HG02759 (cell line): ENCODE measurements around the gene FOXO3.
"Not testable (repeated sequence)": the region's sequence is repeated elsewhere in the genome, so short reads cannot be mapped to it uniquely, and the experiment has no call there.

Source experiments
- ATAC-seq: cut with Tn5 transposase; IDR thresholded peaks from one replicate; pipeline ENCODE4 v1.9.1; 2021; ENCODE audit warnings: mild to moderate bottlenecking, moderate library complexity; ENCODE audit not compliant: unreplicated experiment

FOXO3 gene

DNA sequence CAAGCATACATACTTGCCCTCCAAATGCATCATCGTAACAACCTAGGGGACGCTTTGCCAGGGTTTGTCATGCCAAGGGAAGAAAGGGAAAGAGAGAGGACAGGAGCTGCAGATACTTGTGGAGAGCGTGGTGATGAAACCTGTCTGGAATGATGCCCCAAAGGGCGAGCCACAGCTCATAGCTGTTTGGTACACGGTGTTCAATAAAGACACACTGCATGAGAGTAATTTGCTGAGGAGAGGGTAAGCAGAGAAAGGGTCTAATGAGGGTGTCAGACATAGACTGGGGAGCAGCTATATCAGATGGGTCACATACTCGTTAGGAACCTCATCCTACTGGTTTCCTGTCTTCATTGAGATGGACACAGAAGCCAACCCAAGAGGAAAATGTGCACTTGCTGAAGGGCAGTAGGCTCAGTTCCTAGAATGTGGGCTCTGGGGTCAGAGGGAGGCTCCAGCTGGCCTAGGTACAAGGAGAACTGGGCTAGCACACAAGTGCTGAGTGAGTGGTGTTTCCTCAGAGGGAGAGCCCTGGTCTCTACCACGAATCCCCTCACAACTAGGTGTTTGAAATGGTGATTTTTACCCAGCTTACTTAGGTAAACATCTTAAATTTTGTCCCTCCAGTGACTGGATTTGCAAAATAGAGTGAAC, 5.2 kb upstream of the FOXO3 start:
- no peak for ATAC-seq

DNA sequence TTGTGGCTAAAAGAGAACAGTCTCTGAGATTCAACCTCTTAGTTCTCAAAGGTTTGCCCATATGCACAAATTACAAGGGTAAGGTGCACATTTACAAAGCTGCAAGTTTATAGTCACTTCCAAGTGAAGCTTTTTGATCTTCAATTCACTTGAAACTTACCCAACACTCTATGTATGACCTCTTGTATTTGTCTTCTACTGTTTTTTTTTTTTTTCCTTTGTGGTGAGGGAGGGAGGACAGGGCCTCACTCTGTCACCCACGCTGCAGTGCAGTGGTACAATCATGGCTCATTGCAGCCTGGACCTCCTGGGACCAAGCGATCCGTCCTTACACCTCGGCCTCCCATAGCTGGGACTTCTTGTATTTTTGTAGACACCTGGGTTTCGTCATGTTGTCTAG, 4.5 kb upstream of the FOXO3 start:
- no peak for ATAC-seq

DNA sequence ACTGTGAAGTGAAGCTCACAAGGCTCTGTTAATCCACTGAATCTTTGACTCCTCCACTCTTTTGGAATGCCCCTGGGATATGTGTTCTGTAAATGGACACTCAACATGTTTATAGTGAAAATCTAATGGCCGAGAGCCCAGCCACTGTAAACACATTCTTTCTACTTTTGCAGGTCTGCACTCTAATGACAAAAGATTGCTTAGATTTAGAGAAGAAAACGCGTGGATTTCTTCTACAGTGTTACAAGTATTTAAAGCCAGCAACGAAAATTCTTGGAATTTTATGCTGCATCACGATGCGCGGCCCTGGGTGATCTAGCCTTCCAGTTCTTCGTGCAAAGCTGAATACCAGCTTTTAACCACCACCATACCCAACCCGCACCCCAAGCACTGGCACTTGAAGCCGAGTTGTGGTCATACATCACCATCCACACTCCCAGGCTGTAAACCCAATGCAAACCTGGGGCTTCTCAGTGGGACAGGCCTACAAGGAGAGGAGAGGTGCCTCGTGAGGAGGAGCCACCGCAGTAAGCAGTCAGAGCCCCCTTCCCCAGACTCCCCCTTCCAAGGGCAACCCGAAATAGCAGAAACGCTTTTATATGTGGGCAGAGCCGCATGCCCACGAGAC, 3.7 kb upstream of the FOXO3 start:
- ATAC-seq, result no peak

DNA sequence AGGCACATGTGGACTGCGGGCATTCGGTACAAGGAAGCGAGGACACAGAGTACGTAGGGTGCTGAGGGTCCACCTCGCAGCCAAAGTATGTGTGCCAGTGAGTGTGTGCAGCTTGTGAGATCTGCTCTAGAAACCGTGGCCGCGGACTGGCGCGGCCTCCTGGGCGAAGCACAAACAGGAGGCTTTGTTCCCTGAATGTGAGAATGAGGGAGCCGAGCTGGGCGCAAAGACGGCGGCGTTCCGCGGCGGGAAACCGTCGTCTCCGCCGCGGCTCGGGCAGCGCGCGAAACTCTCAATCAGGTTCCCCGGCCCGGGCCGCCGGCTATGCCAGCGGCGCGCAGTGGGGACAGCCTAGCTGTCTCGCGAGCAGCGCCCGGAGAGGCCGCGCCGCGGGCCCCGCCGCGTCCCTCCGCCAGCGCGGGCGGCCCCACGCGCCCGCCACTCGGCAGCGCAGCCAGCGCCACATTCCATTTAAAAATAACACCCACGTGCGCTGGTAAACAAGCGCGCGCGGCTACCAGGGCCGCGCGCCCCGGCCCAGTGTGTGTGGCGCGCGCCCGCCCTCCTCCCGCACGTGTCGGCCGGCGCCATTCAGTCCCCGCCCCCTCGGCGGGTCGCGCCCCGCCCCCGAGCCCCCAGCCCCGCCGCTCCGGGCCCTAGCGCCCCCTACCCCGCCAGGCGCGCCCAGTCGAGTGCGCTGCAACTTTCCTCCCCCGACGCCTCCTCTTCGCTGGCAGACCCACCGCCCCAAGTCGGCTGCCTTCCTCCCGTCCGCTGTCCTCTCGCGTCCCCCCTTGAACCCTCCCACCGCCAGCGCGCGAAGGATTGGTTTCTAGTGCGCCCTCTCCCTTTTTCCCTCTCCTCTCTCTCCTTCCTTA, 3.0 kb upstream of the FOXO3 start:
- ATAC-seq, result no peak

DNA sequence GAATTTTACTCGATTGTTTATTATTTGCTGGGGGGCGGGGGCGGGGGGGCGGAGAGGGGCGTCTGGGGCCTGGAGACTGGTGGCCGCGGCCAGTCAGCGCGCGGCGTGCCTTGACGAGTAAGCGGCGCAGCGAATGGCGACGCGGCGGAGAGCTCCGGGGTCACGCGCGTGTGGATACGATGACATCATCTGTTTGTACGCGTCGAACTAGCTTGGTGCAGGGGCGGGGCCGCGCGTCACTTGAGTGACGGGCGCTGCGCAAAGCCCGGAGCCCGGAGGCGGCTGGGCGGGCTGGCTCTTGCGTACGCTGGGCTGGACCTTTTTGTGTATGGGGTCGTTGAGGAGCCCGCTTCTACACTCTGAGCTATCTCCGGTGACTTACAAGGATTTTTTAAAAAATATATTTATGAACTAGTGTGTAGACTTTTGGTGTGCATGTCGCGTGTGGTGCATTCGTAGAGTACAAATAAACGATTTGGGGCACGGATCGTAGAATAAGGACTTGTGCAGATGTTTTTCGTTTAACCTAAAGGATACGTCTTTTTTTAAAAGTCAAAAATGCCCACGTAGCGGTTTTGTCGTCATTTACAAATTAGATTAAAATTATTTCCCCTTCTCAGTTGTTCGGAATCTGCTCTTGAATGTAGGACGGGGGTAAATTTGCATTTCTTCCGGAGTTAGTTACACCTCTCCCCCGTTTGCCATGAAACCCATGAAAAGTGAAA, 2.2 kb upstream of the FOXO3 start:
- ATAC-seq, result peak; percentile 63

DNA sequence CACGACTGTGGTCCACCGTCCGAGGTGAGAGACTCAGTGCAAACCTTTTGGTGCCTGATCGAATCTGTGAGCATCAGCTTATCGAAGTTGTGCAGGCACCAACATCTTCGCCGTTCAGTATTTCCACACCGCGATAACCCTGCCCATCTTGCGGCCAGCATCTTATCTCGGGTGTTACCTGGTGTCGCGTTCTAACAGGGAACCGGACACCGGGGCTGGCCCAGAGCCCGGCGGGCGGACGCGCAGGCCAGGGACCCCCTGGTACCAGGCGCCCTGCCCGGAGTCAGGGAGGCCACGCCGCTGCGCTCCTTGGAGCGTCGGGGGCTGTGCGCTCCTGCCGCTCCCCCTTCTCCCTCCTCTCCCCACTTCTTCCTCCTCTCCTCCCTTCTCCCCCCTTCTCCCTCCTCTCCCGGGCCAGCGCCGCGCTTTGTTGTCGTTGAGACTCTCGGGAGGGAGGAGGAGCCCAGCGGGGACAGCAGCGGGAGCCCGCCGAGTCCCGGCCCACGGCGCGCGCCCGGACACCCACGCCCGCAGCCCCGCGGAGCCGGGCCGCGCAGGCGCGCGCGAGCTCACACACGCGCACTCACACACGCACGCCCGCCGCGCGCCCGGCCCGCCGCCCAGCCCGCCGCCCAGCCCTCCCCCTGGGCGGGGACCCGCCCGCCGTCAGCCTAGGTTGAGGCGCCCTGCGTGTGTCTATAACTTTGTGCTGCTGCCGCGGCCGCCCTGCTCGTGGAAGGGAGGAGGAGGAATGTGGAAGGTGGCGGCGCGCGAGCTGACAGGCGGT, 1.4 kb upstream of the FOXO3 start:
- ATAC-seq, result peak; percentile 55

DNA sequence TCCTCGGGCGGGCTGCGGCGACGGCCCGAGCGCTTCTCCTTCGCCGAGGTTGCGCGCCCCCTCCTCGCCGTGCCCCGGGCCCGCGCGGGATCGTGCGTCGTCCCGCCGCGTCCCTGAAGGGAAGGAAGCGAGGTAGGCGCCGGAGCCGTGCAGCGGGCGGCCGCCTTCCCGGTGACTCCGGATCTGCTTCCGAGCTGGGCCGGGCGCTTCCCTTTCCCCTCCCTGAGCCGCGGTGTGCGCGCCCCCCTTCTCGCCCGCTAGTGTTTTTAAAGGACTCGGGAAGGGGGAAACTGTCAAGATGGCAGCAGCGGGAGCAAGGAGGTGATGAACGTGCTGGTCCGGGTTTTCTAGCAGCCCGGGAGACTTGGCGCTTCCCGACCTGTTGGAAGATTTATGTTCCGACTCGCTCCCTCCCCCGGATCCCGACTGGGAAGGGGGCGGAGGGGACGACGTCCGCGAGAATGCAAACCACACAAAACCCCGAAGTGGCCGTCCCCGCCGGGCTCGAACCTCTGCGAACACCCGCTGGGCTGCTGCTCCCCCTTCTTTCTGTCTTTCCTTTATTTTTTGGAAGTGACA, 744 bp upstream of the FOXO3 start:
- ATAC-seq, result no peak

DNA sequence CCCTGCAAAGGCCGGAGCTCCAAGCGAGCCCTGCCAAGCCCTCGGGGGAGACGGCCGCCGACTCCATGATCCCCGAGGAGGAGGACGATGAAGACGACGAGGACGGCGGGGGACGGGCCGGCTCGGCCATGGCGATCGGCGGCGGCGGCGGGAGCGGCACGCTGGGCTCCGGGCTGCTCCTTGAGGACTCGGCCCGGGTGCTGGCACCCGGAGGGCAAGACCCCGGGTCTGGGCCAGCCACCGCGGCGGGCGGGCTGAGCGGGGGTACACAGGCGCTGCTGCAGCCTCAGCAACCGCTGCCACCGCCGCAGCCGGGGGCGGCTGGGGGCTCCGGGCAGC, 561 bp downstream of the FOXO3 start:
- ATAC-seq, result not testable (repeated sequence)

DNA sequence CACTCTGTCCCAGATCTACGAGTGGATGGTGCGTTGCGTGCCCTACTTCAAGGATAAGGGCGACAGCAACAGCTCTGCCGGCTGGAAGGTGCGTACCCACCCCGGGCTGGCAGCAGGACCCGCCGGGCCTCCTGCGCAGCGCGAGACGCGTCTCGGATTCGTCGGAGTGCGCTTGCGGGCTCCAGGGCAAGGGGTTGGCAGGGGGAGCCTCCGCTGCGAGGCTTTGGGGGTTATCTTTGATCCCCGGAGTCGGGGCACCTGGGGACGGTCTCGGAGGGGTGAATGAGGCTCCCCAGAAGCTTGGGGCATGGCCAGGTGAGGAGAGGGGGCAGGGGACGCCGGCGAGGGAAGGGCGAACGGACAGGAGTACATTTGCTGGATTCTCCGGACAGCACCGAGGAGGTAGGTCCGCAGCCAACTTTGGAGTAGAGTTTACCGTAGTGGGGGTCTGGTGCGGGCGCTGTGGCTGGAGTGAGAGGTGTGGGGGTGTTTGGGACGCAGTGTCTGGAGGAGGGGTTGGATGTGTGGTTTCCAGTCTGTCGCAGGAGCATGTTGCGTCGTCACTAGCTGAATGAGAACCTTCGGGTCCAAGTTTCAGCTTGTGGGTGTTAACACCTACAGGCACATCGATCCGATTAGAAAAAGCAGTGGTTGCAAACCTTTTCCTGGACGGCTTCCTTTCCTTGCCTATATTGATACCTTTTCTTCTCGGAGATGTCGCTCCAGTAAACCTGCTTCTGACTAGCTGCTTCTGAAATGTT, 1.2 kb downstream of the FOXO3 start:
- ATAC-seq, result no peak

DNA sequence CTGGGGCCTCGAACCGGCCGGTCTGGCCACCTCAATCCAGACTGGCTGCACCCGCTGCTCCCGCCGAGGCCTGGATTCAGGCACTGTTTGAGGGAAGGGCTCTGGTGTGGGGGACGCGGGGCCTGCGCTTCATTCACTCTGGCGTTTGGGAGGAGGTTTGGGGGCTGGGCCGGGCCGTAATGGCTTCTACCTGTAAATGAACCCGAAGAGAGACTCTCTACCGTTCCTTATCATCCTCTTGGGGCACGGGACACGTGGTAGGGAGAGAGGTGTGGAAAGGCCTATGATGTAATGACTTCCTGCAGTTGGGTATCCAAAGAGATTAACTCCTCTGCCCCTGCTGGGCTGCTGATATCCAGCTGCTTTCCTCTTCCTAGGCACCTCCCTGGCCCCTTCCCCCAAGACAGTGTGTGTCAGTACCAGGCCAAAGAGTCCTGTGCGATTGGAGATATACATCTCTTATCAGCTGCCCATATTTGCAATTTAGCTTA, 1.8 kb downstream of the FOXO3 start:
- ATAC-seq, result no peak

DNA sequence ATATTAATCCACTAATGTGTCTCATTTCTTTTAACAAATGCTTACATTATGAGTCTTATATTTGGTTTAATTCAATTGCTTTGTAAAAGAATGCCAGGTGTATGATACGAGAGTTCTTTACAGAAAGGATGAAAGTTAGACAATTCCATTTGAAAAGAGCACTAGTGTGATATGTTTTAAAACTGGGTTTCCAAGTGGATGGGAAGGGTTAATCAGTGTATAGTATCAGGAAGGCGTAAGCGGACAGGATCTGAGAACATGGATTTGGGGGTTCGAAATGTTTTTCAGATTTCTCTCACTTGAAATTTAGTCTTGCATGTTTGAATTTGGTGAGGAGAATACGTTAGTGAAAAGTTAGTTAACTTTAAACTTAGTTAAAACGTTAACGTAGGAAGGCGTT, 2.6 kb downstream of the FOXO3 start:
- ATAC-seq, result no peak

DNA sequence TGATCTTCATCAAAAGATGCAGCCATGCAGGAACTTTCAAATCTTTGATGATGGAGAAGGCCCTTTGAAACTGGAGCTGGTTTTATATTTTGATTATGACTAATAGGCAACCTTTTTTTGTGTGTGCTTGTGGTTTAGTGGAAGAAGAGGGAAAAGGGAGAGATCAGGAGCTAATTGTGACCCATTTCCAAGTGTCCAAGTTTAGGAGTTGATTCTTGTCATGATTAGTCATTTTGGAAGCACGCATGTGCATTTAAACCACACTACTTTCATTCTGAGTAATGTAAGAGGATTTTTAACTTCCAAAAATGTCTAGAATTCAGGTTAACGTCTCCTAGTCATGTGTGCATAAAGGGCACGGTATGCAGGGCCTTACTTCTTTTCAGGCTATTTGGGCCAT, 3.5 kb downstream of the FOXO3 start:
- ATAC-seq, result no peak

DNA sequence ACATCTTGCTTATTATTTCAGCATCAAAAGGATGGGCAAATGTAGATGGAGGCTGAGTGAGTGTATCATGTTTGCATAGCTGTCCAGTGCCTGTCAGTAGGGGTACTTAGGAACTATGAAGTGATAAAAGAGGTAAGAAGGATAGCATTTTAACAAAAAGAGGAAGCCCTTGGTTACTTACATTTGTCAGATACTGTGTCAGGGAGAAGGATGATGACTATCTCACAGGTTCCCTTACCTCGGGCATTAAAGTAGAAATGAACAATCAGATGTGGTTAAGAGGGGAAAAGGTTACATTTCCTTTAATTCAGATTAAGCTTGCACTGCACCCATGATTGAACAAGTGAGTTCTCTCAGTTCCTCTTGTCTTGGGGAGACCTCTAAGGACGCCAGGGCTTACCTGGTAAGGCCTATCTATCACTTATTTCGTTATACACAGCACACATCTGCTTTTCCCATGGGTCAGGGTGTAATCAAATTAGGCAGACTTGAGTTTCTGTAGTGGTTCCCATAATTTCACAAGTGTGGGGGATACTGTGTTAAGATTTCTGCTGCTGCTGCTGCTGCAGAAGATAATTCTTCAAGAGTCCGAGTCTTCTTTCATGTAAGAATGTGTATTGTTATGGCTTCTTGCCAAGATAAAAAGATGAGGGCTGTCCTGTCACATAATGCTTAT, 4.5 kb downstream of the FOXO3 start:
- ATAC-seq, result peak; percentile 80

DNA sequence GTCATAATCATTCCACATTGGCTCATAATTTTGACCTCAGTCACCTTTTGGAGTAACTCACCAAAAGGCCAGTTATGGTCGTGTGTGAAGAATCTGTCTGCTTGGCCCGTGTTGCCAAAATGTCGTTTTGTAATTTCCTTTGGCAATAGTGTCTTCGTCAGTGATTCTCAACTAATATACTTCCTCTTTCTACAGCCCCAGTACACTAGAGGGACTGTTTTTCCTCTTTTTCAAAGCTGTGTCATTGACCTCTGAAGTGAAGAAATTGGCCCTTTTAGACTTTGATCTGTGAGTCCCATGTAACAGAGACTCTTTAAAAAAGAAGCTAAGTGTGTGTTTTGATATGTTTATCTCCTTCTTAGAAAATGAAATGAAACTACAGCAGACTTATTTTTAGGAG, 5.2 kb downstream of the FOXO3 start:
- ATAC-seq, result peak; percentile 33

DNA sequence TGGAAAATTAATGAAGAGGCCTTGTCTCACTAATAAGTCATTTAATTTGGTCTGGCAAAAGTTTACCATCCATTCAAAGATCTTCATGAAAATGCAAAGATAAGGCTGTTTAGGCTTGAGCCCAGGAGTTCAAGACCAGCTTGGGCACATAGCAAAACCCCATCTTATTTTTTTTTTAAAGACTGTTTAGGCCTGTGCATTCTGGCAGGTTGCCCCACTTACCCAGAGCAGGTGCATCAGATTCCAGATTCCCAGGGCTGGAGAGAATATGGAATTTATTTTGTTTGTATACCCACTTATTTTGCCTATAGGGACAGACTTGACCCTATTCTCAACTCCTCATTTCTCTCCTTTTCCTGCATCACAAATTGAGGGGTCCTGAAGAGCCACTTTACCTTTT, 5.7 kb downstream of the FOXO3 start:
- no peak for ATAC-seq

DNA sequence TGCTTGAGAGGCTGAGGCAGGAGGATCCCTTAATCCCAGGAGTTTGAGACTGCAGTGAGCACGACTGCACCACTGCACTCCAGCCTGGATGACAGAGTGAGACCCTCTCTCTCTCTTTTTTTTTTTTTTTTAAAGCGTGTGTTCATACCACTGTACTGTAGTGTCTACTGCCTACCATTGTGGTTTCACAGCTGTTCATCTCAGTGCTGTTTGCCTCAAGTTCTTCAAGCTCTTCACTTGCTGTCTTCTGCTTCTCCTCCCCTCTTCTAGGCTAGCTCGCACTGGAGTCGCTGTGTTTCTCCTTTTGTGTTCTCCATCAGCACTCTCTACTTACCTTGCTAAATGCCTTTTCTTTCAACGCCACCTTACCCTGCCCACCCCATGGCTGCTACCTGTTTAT, 7.4 kb downstream of the FOXO3 start:
- no peak for ATAC-seq

DNA sequence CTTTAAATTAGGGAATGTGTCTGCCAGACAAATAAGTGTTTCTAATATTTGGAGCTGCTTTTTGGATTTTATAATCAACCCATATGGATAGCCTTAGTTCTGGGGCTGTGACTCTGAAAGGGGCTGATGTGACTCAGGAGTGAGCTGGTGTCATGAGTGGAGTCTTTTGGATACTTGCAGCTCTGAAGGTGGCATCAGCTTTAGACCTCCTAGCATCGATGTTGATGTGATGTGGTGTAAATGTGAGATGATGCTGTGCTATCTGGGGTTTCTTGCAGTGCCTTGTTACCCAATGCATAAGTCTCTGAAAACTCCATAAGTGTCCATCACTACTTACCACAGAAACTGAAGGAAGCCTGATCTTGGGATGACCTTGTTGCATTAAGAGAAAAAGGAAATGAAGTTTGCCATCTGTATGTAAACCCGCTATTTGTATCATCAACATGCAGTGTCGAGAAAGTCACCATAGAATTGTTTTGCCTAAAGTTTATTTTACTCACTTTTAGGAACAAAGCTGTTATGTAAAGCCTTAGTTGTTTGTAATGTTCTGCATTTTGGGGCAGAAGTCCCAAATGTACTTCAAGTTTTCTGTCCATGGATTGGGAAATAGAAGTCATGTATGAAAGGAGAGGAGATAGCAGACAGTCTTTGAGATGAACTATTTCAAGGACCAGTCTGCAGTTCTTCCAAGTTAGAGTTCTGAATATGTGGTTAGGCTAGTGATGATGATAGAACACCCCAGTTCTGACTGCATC, 8.0 kb downstream of the FOXO3 start:
- no peak for ATAC-seq

DNA sequence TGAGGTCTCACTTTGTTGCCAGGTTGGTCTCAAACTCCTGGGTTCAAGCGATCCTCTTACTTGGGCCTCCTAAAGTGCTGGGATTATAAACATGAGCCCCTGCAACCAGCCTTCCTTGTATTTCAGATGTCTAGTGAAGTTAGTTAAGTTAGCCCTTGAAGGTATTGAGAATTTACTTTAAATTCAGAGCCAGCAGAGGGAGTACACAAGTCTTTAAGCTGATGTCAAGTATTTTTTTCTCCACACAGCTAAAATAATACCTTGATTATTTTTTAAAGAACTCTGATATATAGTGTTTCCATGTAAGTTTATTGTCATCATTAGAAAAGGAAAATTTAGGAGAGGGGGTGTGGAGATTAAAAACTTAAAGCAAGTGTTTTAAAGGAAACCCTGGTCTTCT, 9.8 kb downstream of the FOXO3 start:
- no peak for ATAC-seq
